ENCODE data around the gene CCL21. TPM values are rescaled to one million over a fixed set of nuclear protein-coding genes. Genes with fewer than 3 reads are reported as not detected.

Gene CCL21
- total RNA-seq, 2 donors from 2014 or later: 7.2 to 24.5 TPM

DNA sequence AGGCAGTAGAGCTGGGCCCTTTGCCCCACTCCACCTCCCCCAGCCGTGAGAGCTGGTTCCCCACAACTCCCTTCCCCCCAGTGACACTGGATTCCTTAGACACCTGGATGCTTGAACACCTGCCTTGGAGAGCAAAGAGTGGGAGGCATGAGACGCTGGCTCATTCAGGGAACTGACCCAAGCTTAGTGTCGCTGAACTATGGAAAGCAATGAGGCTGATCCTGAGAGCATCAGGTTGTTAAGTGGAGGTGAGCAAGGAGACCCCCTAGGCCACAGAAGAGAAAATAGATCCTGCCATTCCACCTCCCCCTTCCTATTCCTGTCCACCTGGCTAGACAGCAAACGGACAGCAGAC lies 20.8 kb downstream of the CCL21 start:
- TF ChIP-seq POLR2A (IDR thresholded peaks at IDR 0.05): no peak
- no peak for TF ChIP-seq POLR2AphosphoS5 (IDR thresholded peaks at IDR 0.05)
- TF ChIP-seq, protein P1, sequence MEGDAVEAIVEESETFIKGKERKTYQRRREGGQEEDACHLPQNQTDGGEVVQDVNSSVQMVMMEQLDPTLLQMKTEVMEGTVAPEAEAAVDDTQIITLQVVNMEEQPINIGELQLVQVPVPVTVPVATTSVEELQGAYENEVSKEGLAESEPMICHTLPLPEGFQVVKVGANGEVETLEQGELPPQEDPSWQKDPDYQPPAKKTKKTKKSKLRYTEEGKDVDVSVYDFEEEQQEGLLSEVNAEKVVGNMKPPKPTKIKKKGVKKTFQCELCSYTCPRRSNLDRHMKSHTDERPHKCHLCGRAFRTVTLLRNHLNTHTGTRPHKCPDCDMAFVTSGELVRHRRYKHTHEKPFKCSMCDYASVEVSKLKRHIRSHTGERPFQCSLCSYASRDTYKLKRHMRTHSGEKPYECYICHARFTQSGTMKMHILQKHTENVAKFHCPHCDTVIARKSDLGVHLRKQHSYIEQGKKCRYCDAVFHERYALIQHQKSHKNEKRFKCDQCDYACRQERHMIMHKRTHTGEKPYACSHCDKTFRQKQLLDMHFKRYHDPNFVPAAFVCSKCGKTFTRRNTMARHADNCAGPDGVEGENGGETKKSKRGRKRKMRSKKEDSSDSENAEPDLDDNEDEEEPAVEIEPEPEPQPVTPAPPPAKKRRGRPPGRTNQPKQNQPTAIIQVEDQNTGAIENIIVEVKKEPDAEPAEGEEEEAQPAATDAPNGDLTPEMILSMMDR (IDR thresholded peaks at IDR 0.05): no peak
- WGBS: 57% methylated on average over 4 of the region's 4 CpGs
- DNase-seq (ENCODE audit: low spot score): no peak
- intact Hi-C loops (cut with DNase I): no loop called here
- Histone ChIP-seq H3K27me3 (replicated peaks; ENCODE audit: insufficient read depth) (no peaks in the 10 kb centered on the region), H3K36me3 (no peaks in the 10 kb centered on the region), H3K4me1 (replicated peaks) (peaks cover 10% of the 10 kb centered on the region), H3K4me3 (no peak overlapping the region), H3K27ac (no peak overlapping the region), H3K9me3 (no peaks in the 10 kb centered on the region)

GRCh38 chr9:34688329-34689115 lies 21.4 kb downstream of the CCL21 start:
- intact Hi-C loops (cut with DNase I): no loop called here
- H3K27ac ChIP-seq: no peak overlapping the region
- H3K9me3 ChIP-seq: no peaks in the 10 kb centered on the region
- H3K4me1 ChIP-seq (replicated peaks): peaks cover 10% of the 10 kb centered on the region
- 79% methylated on average over 5 of the region's 5 CpGs for WGBS
- TF ChIP-seq POLR2AphosphoS5 (IDR thresholded peaks at IDR 0.05) (no peak), POLR2A (IDR thresholded peaks at IDR 0.05) (no peak)
- TF ChIP-seq, protein P1 (IDR thresholded peaks at IDR 0.05): no peak
- H3K27me3 ChIP-seq (replicated peaks; ENCODE audit: insufficient read depth): no peaks in the 10 kb centered on the region
- H3K4me3 ChIP-seq: no peak overlapping the region
- no peak for DNase-seq (ENCODE audit: low spot score)
- no peaks in the 10 kb centered on the region for H3K36me3 ChIP-seq

DNA sequence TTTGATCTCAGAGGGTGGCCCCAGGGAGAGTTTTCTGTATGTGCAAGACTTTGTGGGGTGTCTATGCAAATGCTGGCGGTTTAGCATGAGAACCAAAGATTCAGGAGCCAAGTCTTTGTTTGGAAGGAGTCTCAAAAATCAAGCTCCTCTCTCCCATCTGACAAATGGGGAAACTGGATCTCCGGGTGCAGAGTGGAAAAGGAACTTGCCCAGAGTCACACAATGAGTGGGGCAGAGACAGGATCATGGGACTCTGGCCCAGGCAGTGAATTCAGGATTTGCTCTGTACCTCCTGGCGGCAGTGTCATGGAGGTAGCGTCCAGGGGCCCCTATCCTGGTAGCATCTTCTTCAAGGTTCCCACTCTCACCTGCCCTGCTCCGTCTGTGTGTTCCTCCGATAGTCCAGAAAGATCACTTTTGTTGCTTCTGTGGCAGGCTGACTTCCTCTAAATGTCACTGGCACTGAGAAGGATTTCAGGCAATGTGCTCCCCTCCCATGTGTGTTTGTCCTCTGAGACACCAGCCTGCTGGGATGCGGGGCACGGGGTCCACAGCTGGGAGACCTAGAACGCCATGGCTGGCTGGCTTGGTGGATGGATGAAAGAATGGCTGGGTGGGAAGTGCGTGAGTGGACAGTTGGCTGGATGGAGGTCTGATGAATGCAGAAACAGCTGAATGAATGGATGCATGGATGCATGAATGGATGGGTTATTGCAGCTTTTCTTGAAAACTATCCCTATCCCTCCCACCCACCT lies 22.5 kb downstream of the CCL21 start:
- intact Hi-C loops (cut with DNase I): no loop called here

DNA sequence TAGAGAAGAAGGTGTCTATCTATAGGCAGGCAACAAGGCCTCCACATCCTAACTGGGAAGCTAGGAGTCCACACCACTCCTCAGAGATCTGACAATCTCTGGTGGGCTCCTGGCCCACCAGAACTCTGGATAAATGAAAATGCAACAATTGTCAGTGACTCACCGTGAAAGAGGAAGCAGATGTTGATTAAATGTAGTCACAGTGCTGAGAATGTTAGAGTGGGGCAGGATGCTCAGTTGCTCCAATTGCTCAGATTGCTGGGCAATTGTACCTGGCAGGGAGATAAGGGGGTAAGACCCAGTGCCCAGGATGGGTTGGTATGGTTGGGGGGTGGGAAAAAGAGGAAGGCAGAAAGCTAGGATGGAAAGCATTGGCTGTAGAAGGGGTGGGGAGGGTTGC lies 23.2 kb downstream of the CCL21 start:
- intact Hi-C loops (cut with DNase I): no loop called here
- H3K4me3 ChIP-seq: no peak overlapping the region
- WGBS: 65% methylated on average over 1 of the region's 1 CpG
- H3K27me3 ChIP-seq (replicated peaks; ENCODE audit: insufficient read depth): no peaks in the 10 kb centered on the region
- peaks cover 10% of the 10 kb centered on the region for H3K4me1 ChIP-seq (replicated peaks)
- no peaks in the 10 kb centered on the region for H3K9me3 ChIP-seq
- H3K27ac ChIP-seq: no peak overlapping the region
- TF ChIP-seq POLR2A (IDR thresholded peaks at IDR 0.05) (no peak), POLR2AphosphoS5 (IDR thresholded peaks at IDR 0.05) (no peak)
- TF ChIP-seq, protein P1 (IDR thresholded peaks at IDR 0.05): no peak
- no peaks in the 10 kb centered on the region for H3K36me3 ChIP-seq
- DNase-seq (ENCODE audit: low spot score): no peak

More for the DNA sequence above, 22.5 kb downstream of the CCL21 start:
- Histone ChIP-seq H3K4me1 (replicated peaks) (peaks cover 10% of the 10 kb centered on the region), H3K27ac (no peak overlapping the region), H3K4me3 (no peak overlapping the region), H3K9me3 (no peaks in the 10 kb centered on the region), H3K36me3 (no peaks in the 10 kb centered on the region), H3K27me3 (replicated peaks; ENCODE audit: insufficient read depth) (no peaks in the 10 kb centered on the region)
- no peak for DNase-seq (ENCODE audit: low spot score)
- TF ChIP-seq POLR2AphosphoS5 (IDR thresholded peaks at IDR 0.05): no peak
- no peak for TF ChIP-seq POLR2A (IDR thresholded peaks at IDR 0.05)
- TF ChIP-seq, protein P1 (IDR thresholded peaks at IDR 0.05): no peak
- WGBS: 76% methylated on average over 10 of the region's 10 CpGs

Data from prostate gland (tissue), 2 donors.